ENCODE results near the gene INPPL1.

DNA sequence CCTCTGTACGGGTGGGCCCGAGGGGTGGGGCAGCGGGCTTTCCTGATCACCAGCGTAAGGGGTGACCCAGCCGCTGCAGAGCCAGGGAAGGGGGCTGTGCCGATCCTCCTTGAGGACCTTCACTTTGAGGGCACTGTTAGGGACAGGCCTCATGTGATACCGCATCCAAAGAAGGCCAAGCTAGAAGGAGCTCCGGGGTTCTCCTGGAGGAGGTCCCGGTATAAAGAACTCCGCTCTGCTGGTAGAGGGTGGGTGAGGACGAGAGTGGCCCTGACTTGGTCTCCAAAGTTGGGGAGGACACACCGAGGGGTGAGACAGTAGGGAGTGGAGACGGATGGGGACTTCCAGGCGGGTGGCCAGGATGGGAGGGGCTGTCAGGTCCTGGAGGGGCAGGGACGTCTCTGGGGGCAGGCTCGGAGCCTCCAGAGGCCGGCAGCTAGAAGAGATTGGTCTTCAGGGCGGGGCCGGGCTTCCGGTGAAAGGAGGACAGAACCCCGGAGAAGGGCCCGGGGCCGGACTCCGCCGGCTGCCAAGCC lies 14.8 kb downstream of the INPPL1 start:
- TF ChIP-seq, protein P1, sequence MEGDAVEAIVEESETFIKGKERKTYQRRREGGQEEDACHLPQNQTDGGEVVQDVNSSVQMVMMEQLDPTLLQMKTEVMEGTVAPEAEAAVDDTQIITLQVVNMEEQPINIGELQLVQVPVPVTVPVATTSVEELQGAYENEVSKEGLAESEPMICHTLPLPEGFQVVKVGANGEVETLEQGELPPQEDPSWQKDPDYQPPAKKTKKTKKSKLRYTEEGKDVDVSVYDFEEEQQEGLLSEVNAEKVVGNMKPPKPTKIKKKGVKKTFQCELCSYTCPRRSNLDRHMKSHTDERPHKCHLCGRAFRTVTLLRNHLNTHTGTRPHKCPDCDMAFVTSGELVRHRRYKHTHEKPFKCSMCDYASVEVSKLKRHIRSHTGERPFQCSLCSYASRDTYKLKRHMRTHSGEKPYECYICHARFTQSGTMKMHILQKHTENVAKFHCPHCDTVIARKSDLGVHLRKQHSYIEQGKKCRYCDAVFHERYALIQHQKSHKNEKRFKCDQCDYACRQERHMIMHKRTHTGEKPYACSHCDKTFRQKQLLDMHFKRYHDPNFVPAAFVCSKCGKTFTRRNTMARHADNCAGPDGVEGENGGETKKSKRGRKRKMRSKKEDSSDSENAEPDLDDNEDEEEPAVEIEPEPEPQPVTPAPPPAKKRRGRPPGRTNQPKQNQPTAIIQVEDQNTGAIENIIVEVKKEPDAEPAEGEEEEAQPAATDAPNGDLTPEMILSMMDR (conservative IDR thresholded peaks at IDR 0.05; ENCODE audit: low read length): no peak
- TF ChIP-seq EZH2phosphoT487 (IDR thresholded peaks at IDR 0.05; ENCODE audit: borderline replicate concordance, low read depth, low read length): no peak
